HG02884 (cell line): ENCODE results near the gene POLR2F.

Experiments
- ATAC-seq: cut with Tn5 transposase; IDR thresholded peaks from one replicate; pipeline ENCODE4 v1.9.1; 2021; ENCODE audit warnings: mild to moderate bottlenecking, moderate library complexity; ENCODE audit not compliant: unreplicated experiment

POLR2F gene

GRCh38 chr22:37979782-37980181, 26.3 kb downstream of the POLR2F start:
- ATAC-seq = no peak

GRCh38 chr22:37981282-37982011, 27.9 kb downstream of the POLR2F start:
- no peak for ATAC-seq

GRCh38 chr22:37982151-37982785, 28.8 kb downstream of the POLR2F start:
- no peak for ATAC-seq

GRCh38 chr22:37982938-37983859, 29.7 kb downstream of the POLR2F start:
- no peak for ATAC-seq

- no peak for ATAC-seq
These were observed 30.6 kb downstream of the POLR2F start, which contains the start of gene SOX10 for GRCh38 chr22:37983860-37984791. SOX10 (minus strand) TSS chr22:37984555; CDS start chr22:37983784, 771 bp downstream.

GRCh38 chr22:37985050-37985585, 31.6 kb downstream of the POLR2F start:
- no peak for ATAC-seq

GRCh38 chr22:37985751-37986281, 32.3 kb downstream of the POLR2F start:
- ATAC-seq = no peak

- no peak for ATAC-seq
These were observed 32.9 kb downstream of the POLR2F start for GRCh38 chr22:37986371-37986770.

- no peak for ATAC-seq
These were observed 35.9 kb downstream of the POLR2F start for GRCh38 chr22:37989146-37990045.

- ATAC-seq = no peak
These were observed 36.8 kb downstream of the POLR2F start for GRCh38 chr22:37990301-37990700.

- no peak for ATAC-seq
These were observed 37.4 kb downstream of the POLR2F start for GRCh38 chr22:37990862-37991261.

- no peak for ATAC-seq
These were observed 38.4 kb downstream of the POLR2F start for GRCh38 chr22:37991731-37992442.

GRCh38 chr22:37994049-37994448, 40.5 kb downstream of the POLR2F start:
- no peak for ATAC-seq

GRCh38 chr22:37994982-37995381, 41.5 kb downstream of the POLR2F start:
- ATAC-seq = no peak

- no peak for ATAC-seq
These were observed 42.0 kb downstream of the POLR2F start for GRCh38 chr22:37995460-37995859.

- no peak for ATAC-seq
These were observed 42.6 kb downstream of the POLR2F start for GRCh38 chr22:37996079-37996478.

GRCh38 chr22:37996515-37997246, 43.2 kb downstream of the POLR2F start:
- ATAC-seq = no peak
